Liver (tissue), 9 donors: ENCODE measurements around the gene RBPJ. TPM values are rescaled to one million over a fixed set of nuclear protein-coding genes. Genes with fewer than 3 reads are reported as not detected.

ENCODE experiments used
- DNase-seq: peaks from one replicate; pipeline ENCODE4 v3.0.0-alpha.2; 2017; ENCODE audit warnings: low spot score
- H3K27ac ChIP-seq, 2 donors: one replicate each; pipeline ENCODE4 v1.7.0; 2013; ENCODE audit warnings: inconsistent platforms in 2 of 2, low read length in 2 of 2, control low read depth in 1 of 2, low read depth in 1 of 2, mild to moderate bottlenecking in 1 of 2
- H3K27me3 ChIP-seq, 4 donors: one replicate each; pipeline versions ENCODE4 v1.6.1 to v1.7.0; 2013; ENCODE audit warnings: low read length in 3 of 4, inconsistent platforms in 1 of 4, mild to moderate bottlenecking in 1 of 4, moderate library complexity in 1 of 4; ENCODE audit not compliant: control insufficient read depth in 4 of 4, insufficient read depth in 4 of 4
- H3K36me3 ChIP-seq, 4 donors: one replicate each; pipeline versions ENCODE4 v1.6.1 to v1.7.0; 2013; ENCODE audit warnings: low read length in 3 of 4, mild to moderate bottlenecking in 3 of 4, low read depth in 1 of 4, moderate library complexity in 1 of 4; ENCODE audit not compliant: control insufficient read depth in 4 of 4, insufficient read depth in 3 of 4
- H3K4me1 ChIP-seq, 4 donors: one replicate each; pipeline versions ENCODE4 v1.6.1 to v1.7.0; 2013; ENCODE audit warnings: low read length in 3 of 4, mild to moderate bottlenecking in 3 of 4, moderate library complexity in 1 of 4; ENCODE audit not compliant: control insufficient read depth in 4 of 4, insufficient read depth in 4 of 4
- H3K4me3 ChIP-seq, 3 donors: one replicate each; pipeline versions ENCODE4 v1.6.1 to v1.7.0; 2013; ENCODE audit warnings: low read length in 3 of 3, control low read depth in 1 of 3, low read depth in 1 of 3, mild to moderate bottlenecking in 1 of 3
- H3K9ac ChIP-seq, 2 donors: one replicate each; pipeline ENCODE4 v1.7.0; 2013; ENCODE audit warnings: low read length in 2 of 2, mild to moderate bottlenecking in 2 of 2, moderate library complexity in 2 of 2, control low read depth in 1 of 2, low read depth in 1 of 2
- H3K9me3 ChIP-seq, 4 donors: one replicate each; pipeline versions ENCODE4 v1.6.1 to v1.7.0; 2013; ENCODE audit warnings: low read length in 3 of 4; ENCODE audit not compliant: control insufficient read depth in 4 of 4
- ATF3 ChIP-seq: IDR thresholded peaks from 2 replicates; pipeline ENCODE4 v1.6.1; 2016; ENCODE audit warnings: antibody characterized with exemption
- CTCF ChIP-seq: fragments of 150-350 bp; IDR thresholded peaks from 2 replicates; pipeline ENCODE4 v1.5.1; 2017; ENCODE audit warnings: improper control_type of control experiment, low read depth, low read length; ENCODE audit not compliant: missing input control
- EGR1 ChIP-seq, 2 donors: IDR thresholded peaks; 2 replicates each; pipeline ENCODE4 v1.6.1; 2016 to 2018; ENCODE audit warnings: antibody characterized with exemption in 2 of 2, low read depth in 2 of 2
- FOXA1 ChIP-seq: IDR thresholded peaks from 2 replicates; pipeline ENCODE4 v1.6.1; 2016; ENCODE audit warnings: antibody characterized with exemption
- FOXA2 ChIP-seq: IDR thresholded peaks from 2 replicates; pipeline ENCODE4 v1.6.1; 2016; ENCODE audit warnings: antibody characterized with exemption
- GABPA ChIP-seq, 2 donors: IDR thresholded peaks in 1 of 2; conservative IDR thresholded peaks in 1 of 2; 2 replicates each; pipeline ENCODE4 v1.6.1; 2016; ENCODE audit warnings: antibody characterized with exemption in 2 of 2, mild to moderate bottlenecking in 1 of 2, moderate library complexity in 1 of 2
- HNF4A ChIP-seq, 2 donors: conservative IDR thresholded peaks; 2 replicates each; pipeline ENCODE4 v1.6.1; 2016; ENCODE audit warnings: antibody characterized with exemption in 2 of 2, mild to moderate bottlenecking in 2 of 2
- HNF4G ChIP-seq: IDR thresholded peaks from 2 replicates; pipeline ENCODE4 v1.6.1; 2016; ENCODE audit warnings: antibody characterized with exemption
- JUND ChIP-seq, 2 donors: IDR thresholded peaks; 2 replicates each; pipeline ENCODE4 v1.6.1; 2016; ENCODE audit warnings: antibody characterized with exemption in 2 of 2
- MAX ChIP-seq: IDR thresholded peaks from 2 replicates; pipeline ENCODE4 v1.6.1; 2016; ENCODE audit warnings: antibody characterized with exemption
- NR2F2 ChIP-seq: IDR thresholded peaks from 2 replicates; pipeline ENCODE4 v1.6.1; 2016; ENCODE audit warnings: antibody characterized with exemption
- RAD21 ChIP-seq, 2 donors: IDR thresholded peaks; 2 replicates each; pipeline ENCODE4 v1.6.1; 2016; ENCODE audit warnings: antibody characterized with exemption in 2 of 2, mild to moderate bottlenecking in 2 of 2
- REST ChIP-seq: IDR thresholded peaks from 2 replicates; pipeline ENCODE4 v1.6.1; 2016; ENCODE audit warnings: antibody characterized with exemption, mild to moderate bottlenecking
- RXRA ChIP-seq, 2 donors: IDR thresholded peaks; 2 replicates each; pipeline ENCODE4 v1.6.1; 2017 to 2018; ENCODE audit warnings: antibody characterized with exemption in 2 of 2, mild to moderate bottlenecking in 1 of 2
- SP1 ChIP-seq: IDR thresholded peaks from 2 replicates; pipeline ENCODE4 v1.6.1; 2018; ENCODE audit warnings: antibody characterized with exemption, mild to moderate bottlenecking
- TAF1 ChIP-seq: conservative IDR thresholded peaks from 2 replicates; pipeline ENCODE4 v1.6.1; 2016; ENCODE audit warnings: antibody characterized with exemption, mild to moderate bottlenecking
- YY1 ChIP-seq: IDR thresholded peaks from 2 replicates; pipeline ENCODE4 v1.6.1; 2016; ENCODE audit warnings: antibody characterized with exemption, mild to moderate bottlenecking
- ZBTB33 ChIP-seq: IDR thresholded peaks from 2 replicates; pipeline ENCODE4 v1.6.1; 2016; ENCODE audit warnings: antibody characterized with exemption
- WGBS: extraction: QIAGEN DNeasy Blood & Tissue Kit; methylation state at CpG from one replicate; pipeline ENCODE4 v1.1.7; 2013; 5-methylcytosine and 5-hydroxymethylcytosine counted together
- polyA plus RNA-seq, 2 donors: library from polyadenylated mRNA; stranded (reverse) in 1 of 2; unstranded in 1 of 2; fragments of 200-250 nt in 1 of 2; fragments of >200 nt in 1 of 2; fragmentation: Nextera tagmentation in 1 of 2; extraction: Ambion mirVana in 1 of 2; gene quantifications; one replicate each; pipeline versions ENCODE4 v1.2.1 to v1.2.3, GENCODE V29; 2013 to 2015
- total RNA-seq, 2 donors: library from RNA; depleted of rRNA; stranded (reverse); fragments of >200 nt; gene quantifications; one replicate each; pipeline ENCODE4 v1.2.3, GENCODE V29; 2014
- donor health status: healthy.
- donor health status: healthy.
- donor health status: healthy.
- donor health status: healthy.
- donor health status: healthy.

Gene RBPJ
- total and polyA plus RNA-seq, 4 donors = 8.0 to 32.2 (median 22.9) TPM

- Histone ChIP-seq H3K4me3 (no peak overlapping the region), H3K36me3 (peaks cover 7 to 34% (median 20%) of the 10 kb centered on the region in 4 donors), H3K27ac (no peak overlapping the region), H3K9me3 (no peaks in the 10 kb centered on the region), H3K4me1 (no peaks in the 10 kb centered on the region), H3K27me3 (no peaks in the 10 kb centered on the region), H3K9ac (no peak overlapping the region)
- no peak for TF ChIP-seq TAF1
- TF ChIP-seq RXRA (IDR thresholded peaks at IDR 0.05) = no peak
- DNase-seq = no peak
- WGBS = 95% methylated on average over 2 of the region's 2 CpGs
Measured at GRCh38 chr4:26431461-26432180, 110.8 kb downstream of the RBPJ start.

GRCh38 chr4:26432419-26432818, 111.6 kb downstream of the RBPJ start:
- Histone ChIP-seq H3K27ac (no peak overlapping the region), H3K9ac (no peak overlapping the region), H3K36me3 (peaks cover 7 to 34% (median 20%) of the 10 kb centered on the region in 4 donors), H3K4me3 (no peak overlapping the region), H3K27me3 (no peaks in the 10 kb centered on the region), H3K4me1 (no peaks in the 10 kb centered on the region), H3K9me3 (no peaks in the 10 kb centered on the region)
- TF ChIP-seq HNF4A (conservative IDR thresholded peaks at IDR 0.05) (no peak), CTCF (no peak), SP1 (no peak), MAX (no peak), RAD21 (IDR thresholded peaks at IDR 0.05) (no peak), RXRA (IDR thresholded peaks at IDR 0.05) (no peak), REST (no peak), JUND (IDR thresholded peaks at IDR 0.05) (no peak), TAF1 (no peak), FOXA1 (no peak), NR2F2 (no peak), YY1 (no peak), FOXA2 (no peak), ATF3 (no peak), GABPA (IDR thresholded peaks at IDR 0.05 in 1 of 2, conservative IDR thresholded peaks at IDR 0.05 in 1 of 2) (no peak), ZBTB33 (no peak), HNF4G (no peak), EGR1 (IDR thresholded peaks at IDR 0.05; ENCODE audit: low read depth in 2 of 2) (no peak)
- DNase-seq = no peak
- WGBS = 80% methylated on average over 5 of the region's 5 CpGs
